A549 treated with DMSO at 1 μM for 4 hours (cell line): ENCODE measurements around the gene LYRM7. TPM values are rescaled to one million over a fixed set of nuclear protein-coding genes. Genes with fewer than 3 reads are reported as not detected.

Source experiments
- total RNA-seq: library from RNA; stranded (reverse); fragments of 200-300 nt; extraction: Qiagen RNA extraction; gene quantifications from 5 replicates; pipeline ENCODE4 v1.2.3, GENCODE V29; 2022; ENCODE audit warnings: low read depth

The LYRM7 gene
- 2.8 to 6.5 TPM (median 3.0 TPM) in 5 replicates for total RNA-seq

DNA sequence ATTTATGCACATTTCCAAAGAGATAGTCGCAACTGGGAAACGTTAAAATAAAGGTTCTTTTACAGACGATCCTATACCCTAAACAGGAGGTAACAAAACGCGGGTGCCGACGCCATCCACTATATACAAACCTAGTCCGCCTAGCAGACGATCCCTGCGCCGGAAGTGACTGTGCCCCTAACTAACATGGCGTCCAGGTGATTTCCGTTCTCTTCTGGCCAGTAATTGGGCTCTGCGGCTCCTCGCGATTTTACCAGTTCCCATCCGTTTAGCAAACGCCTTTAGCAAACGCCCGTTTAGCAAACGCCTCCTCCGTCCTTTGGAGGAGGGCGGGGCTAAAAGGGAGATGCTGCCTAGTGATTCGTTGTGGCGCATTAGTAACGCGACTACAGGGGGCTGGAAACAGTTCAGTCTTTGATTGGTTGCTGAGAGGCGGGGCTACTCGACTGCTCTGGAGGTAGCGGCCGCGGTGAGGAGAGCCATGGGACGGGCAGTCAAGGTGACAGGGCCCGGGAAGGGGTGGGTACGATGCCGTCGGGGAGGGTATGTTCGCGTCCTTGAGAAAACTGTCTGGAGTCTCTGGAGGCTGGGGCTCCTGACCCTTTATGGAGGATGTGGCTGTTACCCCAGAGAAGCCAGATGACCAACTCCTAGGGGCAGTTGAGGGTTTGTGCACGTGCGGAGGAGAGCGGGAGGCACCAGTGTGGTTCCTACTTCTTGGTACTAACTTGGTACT lies at the start of gene LYRM7:
Gene LYRM7 (plus strand): TSS at position 405 of the 736 bp plus-strand sequence. CDS start 77 bp downstream, at position 482.

DNA sequence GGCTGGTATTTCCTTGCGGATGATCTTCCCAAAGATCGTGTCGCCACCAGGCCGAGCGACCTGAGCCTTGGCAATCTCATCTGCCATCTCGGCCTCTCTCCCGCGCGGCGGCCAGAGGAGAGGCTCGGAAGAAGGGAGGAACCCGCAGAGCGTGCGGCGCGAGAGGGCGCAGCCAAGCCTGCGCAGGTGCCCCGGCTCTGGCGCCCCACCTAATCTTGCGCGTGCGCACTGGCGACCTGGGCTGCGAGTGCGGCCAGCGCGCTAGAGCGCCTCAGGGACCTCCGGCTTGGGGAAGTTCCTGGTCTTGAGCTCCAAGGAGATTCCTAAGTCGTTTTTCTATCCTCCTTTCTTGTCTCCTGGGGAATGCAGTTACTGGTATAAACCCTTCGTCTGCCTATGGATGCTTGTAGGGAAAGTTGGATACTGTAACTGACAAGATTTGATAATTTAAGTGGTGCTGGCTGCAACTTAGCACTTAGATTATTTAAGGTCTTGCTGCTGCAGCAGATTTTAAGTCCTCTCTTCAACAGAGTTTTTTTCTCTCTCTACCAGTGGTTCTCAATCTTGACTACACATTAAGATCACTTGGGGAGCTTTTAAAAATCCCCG lies 5.5 kb upstream of the LYRM7 start, which contains the start of gene HINT1:
Gene HINT1 (minus strand): TSS at position 138 of the 609 bp plus-strand sequence. CDS start 51 bp downstream, at position 87.

Other genes starting within 250 kb of the LYRM7 start
- 439 to 495 TPM (median 465 TPM) in 5 replicates for gene HINT1, start 5.7 kb upstream of the LYRM7 start, total RNA-seq
- gene CDC42SE2, start 93.1 kb downstream of the LYRM7 start, total RNA-seq: 27.1 to 34.1 TPM (median 30.3 TPM) in 5 replicates